Measurements from ENCODE around the gene CHRNE.

Gene CHRNE

DNA sequence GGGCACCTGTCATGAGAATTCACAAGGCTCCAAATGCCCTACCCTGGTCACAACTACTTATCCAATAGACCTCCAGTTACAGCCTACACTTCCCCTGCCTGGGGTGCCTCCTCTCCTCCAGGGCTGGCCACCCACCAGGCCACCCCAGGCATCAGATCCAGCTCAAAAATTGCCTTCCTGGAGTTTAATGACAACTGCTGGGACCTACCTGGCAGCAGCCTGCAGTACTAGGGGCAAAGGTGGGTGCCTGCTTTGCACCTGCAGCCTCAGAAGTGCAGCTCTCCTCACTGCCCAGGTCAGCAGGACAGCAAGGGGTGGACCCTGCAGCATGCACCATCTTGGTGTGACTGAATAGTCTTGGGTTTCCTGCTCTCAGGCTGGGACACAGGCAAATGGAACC, 32.8 kb upstream of the CHRNE start:
- POLR2A ChIA-PET: no interaction called here
- no peak for DNase-seq
- Histone ChIP-seq H3K4me3 (ENCODE audit: control insufficient read depth in 1 of 7, extremely low read depth in 1 of 7, insufficient read depth in 4 of 7, low read depth in 2 of 7, low read length in 6 of 7) (no peak overlapping the region), H3K4me1 (ENCODE audit: control extremely low read depth in 1 of 4, control insufficient read depth in 4 of 4, insufficient read depth in 4 of 4, low read length in 3 of 4) (peaks cover 3 to 77% (median 56%) of the 10 kb centered on the region in 4 experiments), H3K27me3 (replicated peaks in 2 of 5; ENCODE audit: control insufficient read depth in 4 of 5, insufficient read depth in 5 of 5, low read length in 4 of 5) (no peaks in the 10 kb centered on the region), H3K27ac (ENCODE audit: insufficient read depth in 1 of 2, low read depth in 1 of 2, low read length in 2 of 2, poor library complexity in 1 of 2, severe bottlenecking in 2 of 2) (no peak overlapping the region), H3K36me3 (ENCODE audit: control insufficient read depth in 4 of 4, insufficient read depth in 4 of 4, low read length in 3 of 4) (peaks cover 0 to 28% (median 11%) of the 10 kb centered on the region in 4 experiments), H3K9me3 (ENCODE audit: control extremely low read depth in 1 of 5, control insufficient read depth in 4 of 5, insufficient read depth in 2 of 5, low read depth in 1 of 5, low read length in 4 of 5) (no peaks in the 10 kb centered on the region)
- CTCF ChIA-PET: interaction anchor here (0.9 kb wide), 1 partner anchor 34 kb away, joined by 3 read pairs; no protein-coding TSS in a partner anchor

GRCh38 chr17:4934173-4934979, 31.5 kb upstream of the CHRNE start:
- ChIA-PET CTCF (interaction anchor here (0.7 to 1.6 kb wide), 5 partner anchors 11 to 33 kb away, joined by 3 to 11 read pairs (median 4); partner anchors contain the start of genes CHRNE and SPAG7), POLR2A (interaction anchor here (1.5 kb wide), 1 partner anchor 14 kb away, joined by 4 read pairs; the partner anchor contains the start of gene PFN1)
- no peaks in the 10 kb centered on the region for H3K9me3 ChIP-seq (ENCODE audit: control extremely low read depth in 1 of 5, control insufficient read depth in 4 of 5, insufficient read depth in 2 of 5, low read depth in 1 of 5, low read length in 4 of 5)
- H3K4me1 ChIP-seq (ENCODE audit: control extremely low read depth in 1 of 4, control insufficient read depth in 4 of 4, insufficient read depth in 4 of 4, low read length in 3 of 4): peaks cover 3 to 75% (median 55%) of the 10 kb centered on the region in 4 experiments
- no peaks in the 10 kb centered on the region for H3K27me3 ChIP-seq (replicated peaks in 2 of 5; ENCODE audit: control insufficient read depth in 4 of 5, insufficient read depth in 5 of 5, low read length in 4 of 5)
- peak overlapping the region in 1 of 2 experiments; percentile 9 for H3K27ac ChIP-seq (ENCODE audit: insufficient read depth in 1 of 2, low read depth in 1 of 2, low read length in 2 of 2, poor library complexity in 1 of 2, severe bottlenecking in 2 of 2)
- peaks cover 0 to 28% (median 11%) of the 10 kb centered on the region in 4 experiments for H3K36me3 ChIP-seq (ENCODE audit: control insufficient read depth in 4 of 4, insufficient read depth in 4 of 4, low read length in 3 of 4)
- DNase-seq: peak; percentile 52 to 80 (median 73)
- WGBS (ENCODE audit: insufficient coverage): 9% methylated on average over 11 of the region's 14 CpGs
- H3K4me3 ChIP-seq (ENCODE audit: control insufficient read depth in 1 of 7, extremely low read depth in 1 of 7, insufficient read depth in 4 of 7, low read depth in 2 of 7, low read length in 6 of 7): peak overlapping the region in 5 of 7 experiments; percentile 11 to 66 (median 54)

DNA sequence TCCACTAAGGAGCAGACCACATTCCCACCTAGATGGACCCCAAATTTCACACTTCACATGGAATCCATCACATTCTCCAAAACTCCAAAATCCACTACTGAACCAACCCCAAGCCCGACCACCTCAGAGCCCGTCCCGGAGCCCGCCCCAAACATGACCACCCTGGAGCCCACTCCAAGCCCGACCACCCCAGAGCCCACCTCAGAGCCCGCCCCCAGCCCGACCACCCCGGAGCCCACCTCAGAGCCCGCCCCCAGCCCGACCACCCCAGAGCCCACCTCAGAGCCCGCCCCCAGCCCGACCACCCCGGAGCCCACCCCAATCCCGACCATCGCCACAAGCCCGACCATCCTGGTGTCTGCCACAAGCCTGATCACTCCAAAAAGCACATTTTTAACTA, 30.7 kb upstream of the CHRNE start:
- Histone ChIP-seq H3K36me3 (ENCODE audit: control insufficient read depth in 4 of 4, insufficient read depth in 4 of 4, low read length in 3 of 4) (peaks cover 0 to 27% (median 11%) of the 10 kb centered on the region in 4 experiments), H3K27me3 (replicated peaks in 2 of 5; ENCODE audit: control insufficient read depth in 4 of 5, insufficient read depth in 5 of 5, low read length in 4 of 5) (no peaks in the 10 kb centered on the region), H3K4me1 (ENCODE audit: control extremely low read depth in 1 of 4, control insufficient read depth in 4 of 4, insufficient read depth in 4 of 4, low read length in 3 of 4) (peaks cover 0 to 67% (median 48%) of the 10 kb centered on the region in 4 experiments), H3K9me3 (ENCODE audit: control extremely low read depth in 1 of 5, control insufficient read depth in 4 of 5, insufficient read depth in 2 of 5, low read depth in 1 of 5, low read length in 4 of 5) (no peaks in the 10 kb centered on the region), H3K4me3 (ENCODE audit: control insufficient read depth in 1 of 7, extremely low read depth in 1 of 7, insufficient read depth in 4 of 7, low read depth in 2 of 7, low read length in 6 of 7) (peak overlapping the region in 5 of 7 experiments; percentile 11 to 66 (median 54)), H3K27ac (ENCODE audit: insufficient read depth in 1 of 2, low read depth in 1 of 2, low read length in 2 of 2, poor library complexity in 1 of 2, severe bottlenecking in 2 of 2) (peak overlapping the region in 1 of 2 experiments; percentile 9)
- WGBS (ENCODE audit: insufficient coverage): 43% methylated on average over 7 of the region's 16 CpGs
- POLR2A ChIA-PET: interaction anchor here (1.5 kb wide), 1 partner anchor 15 kb away, joined by 4 read pairs; the partner anchor contains the start of gene PFN1
- no peak for DNase-seq
- CTCF ChIA-PET: interaction anchor here (0.7 to 1.6 kb wide), 5 partner anchors 11 to 34 kb away, joined by 3 to 11 read pairs (median 4); partner anchors contain the start of genes CHRNE and SPAG7

- ChIA-PET CTCF (interaction anchor here (1.1 to 1.3 kb wide), 2 partner anchors 19 to 23 kb away, joined by 3 to 9 read pairs; no protein-coding TSS in a partner anchor), POLR2A (no interaction called here)
- WGBS (ENCODE audit: insufficient coverage): 95% methylated on average over 12 of the region's 12 CpGs
- DNase-seq: no peak
- H3K4me3 ChIP-seq (ENCODE audit: control insufficient read depth in 1 of 7, extremely low read depth in 1 of 7, insufficient read depth in 4 of 7, low read depth in 2 of 7, low read length in 6 of 7): peak overlapping the region in 3 of 7 experiments; percentile 1 to 15 (median 5)
- no peaks in the 10 kb centered on the region for H3K27me3 ChIP-seq (replicated peaks in 2 of 5; ENCODE audit: control insufficient read depth in 4 of 5, insufficient read depth in 5 of 5, low read length in 4 of 5)
- no peak overlapping the region for H3K27ac ChIP-seq (ENCODE audit: insufficient read depth in 1 of 2, low read depth in 1 of 2, low read length in 2 of 2, poor library complexity in 1 of 2, severe bottlenecking in 2 of 2)
- H3K36me3 ChIP-seq (ENCODE audit: control insufficient read depth in 4 of 4, insufficient read depth in 4 of 4, low read length in 3 of 4): peaks cover 0 to 18% (median 8%) of the 10 kb centered on the region in 4 experiments
- H3K4me1 ChIP-seq (ENCODE audit: control extremely low read depth in 1 of 4, control insufficient read depth in 4 of 4, insufficient read depth in 4 of 4, low read length in 3 of 4): peaks cover 0 to 59% (median 43%) of the 10 kb centered on the region in 4 experiments
- H3K9me3 ChIP-seq (ENCODE audit: control extremely low read depth in 1 of 5, control insufficient read depth in 4 of 5, insufficient read depth in 2 of 5, low read depth in 1 of 5, low read length in 4 of 5): no peaks in the 10 kb centered on the region
Measured at GRCh38 chr17:4932756-4933155, 29.9 kb upstream of the CHRNE start.

GRCh38 chr17:4931963-4932362, 29.1 kb upstream of the CHRNE start, which contains the start of gene GP1BA:
TSS of gene GP1BA (plus strand) at chr17:4932277. CDS start at chr17:4932605, 328 bp downstream.
- WGBS (ENCODE audit: insufficient coverage): 44% methylated on average over 6 of the region's 14 CpGs
- Histone ChIP-seq H3K27me3 (replicated peaks in 2 of 5; ENCODE audit: control insufficient read depth in 4 of 5, insufficient read depth in 5 of 5, low read length in 4 of 5) (no peaks in the 10 kb centered on the region), H3K36me3 (ENCODE audit: control insufficient read depth in 4 of 4, insufficient read depth in 4 of 4, low read length in 3 of 4) (peaks cover 0 to 12% (median 2%) of the 10 kb centered on the region in 4 experiments), H3K27ac (ENCODE audit: insufficient read depth in 1 of 2, low read depth in 1 of 2, low read length in 2 of 2, poor library complexity in 1 of 2, severe bottlenecking in 2 of 2) (peak within 1 kb of the TSS; percentile 15 to 22), H3K4me3 (ENCODE audit: control insufficient read depth in 1 of 7, extremely low read depth in 1 of 7, insufficient read depth in 4 of 7, low read depth in 2 of 7, low read length in 6 of 7) (peak within 1 kb of the TSS in 4 of 7 experiments; percentile 25 to 69 (median 54)), H3K4me1 (ENCODE audit: control extremely low read depth in 1 of 4, control insufficient read depth in 4 of 4, insufficient read depth in 4 of 4, low read length in 3 of 4) (peaks cover 0 to 51% (median 42%) of the 10 kb centered on the region in 4 experiments), H3K9me3 (ENCODE audit: control extremely low read depth in 1 of 5, control insufficient read depth in 4 of 5, insufficient read depth in 2 of 5, low read depth in 1 of 5, low read length in 4 of 5) (no peaks in the 10 kb centered on the region)
- ChIA-PET CTCF (interaction anchor here (1.1 to 1.3 kb wide), 2 partner anchors 18 to 23 kb away, joined by 3 to 9 read pairs; no protein-coding TSS in a partner anchor), POLR2A (no interaction called here)
- DNase-seq: peak; percentile 36 to 63 (median 57)

GRCh38 chr17:4928881-4929280, 26.0 kb upstream of the CHRNE start:
- Histone ChIP-seq H3K27ac (ENCODE audit: insufficient read depth in 1 of 2, low read depth in 1 of 2, low read length in 2 of 2, poor library complexity in 1 of 2, severe bottlenecking in 2 of 2) (no peak overlapping the region), H3K36me3 (ENCODE audit: control insufficient read depth in 4 of 4, insufficient read depth in 4 of 4, low read length in 3 of 4) (no peaks in the 10 kb centered on the region), H3K4me3 (ENCODE audit: control insufficient read depth in 1 of 7, extremely low read depth in 1 of 7, insufficient read depth in 4 of 7, low read depth in 2 of 7, low read length in 6 of 7) (no peak overlapping the region), H3K9me3 (ENCODE audit: control extremely low read depth in 1 of 5, control insufficient read depth in 4 of 5, insufficient read depth in 2 of 5, low read depth in 1 of 5, low read length in 4 of 5) (no peaks in the 10 kb centered on the region), H3K27me3 (replicated peaks in 2 of 5; ENCODE audit: control insufficient read depth in 4 of 5, insufficient read depth in 5 of 5, low read length in 4 of 5) (no peaks in the 10 kb centered on the region), H3K4me1 (ENCODE audit: control extremely low read depth in 1 of 4, control insufficient read depth in 4 of 4, insufficient read depth in 4 of 4, low read length in 3 of 4) (peaks cover 0 to 31% (median 22%) of the 10 kb centered on the region in 4 experiments)
- ChIA-PET POLR2A (no interaction called here), CTCF (interaction anchor here (1.3 kb wide), 1 partner anchor 20 kb away, joined by 5 read pairs; no protein-coding TSS in a partner anchor)
- no peak for DNase-seq
- 96% methylated on average over 14 of the region's 18 CpGs for whole genome bisulfite sequencing (ENCODE audit: insufficient coverage)

Data from common myeloid progenitor, CD34-positive (primary cell).